Glutamatergic neuron (in vitro differentiated cells): ENCODE measurements around the gene BAG3. TPM values are rescaled to one million over a fixed set of nuclear protein-coding genes. Genes with fewer than 3 reads are reported as not detected.
"Not testable (repeated sequence)": the region's sequence is repeated elsewhere in the genome, so short reads cannot be mapped to it uniquely, and the experiment has no call there.

ENCODE experiments used
- DNase-seq: peaks from one replicate; pipeline ENCODE4 v3.0.0; 2022
- H3K27ac Mint-ChIP-seq: one replicate; pipeline ENCODE4 v1.8.0; 2020; ENCODE audit warnings: mild to moderate bottlenecking, mixed read lengths, inconsistent platforms; ENCODE audit not compliant: unreplicated experiment
- H3K27me3 Mint-ChIP-seq: one replicate; pipeline ENCODE4 v1.8.0; 2020; ENCODE audit warnings: mild to moderate bottlenecking, moderate library complexity, mixed read lengths, inconsistent platforms; ENCODE audit not compliant: unreplicated experiment
- H3K36me3 Mint-ChIP-seq: one replicate; pipeline ENCODE4 v1.8.0; 2020; ENCODE audit warnings: mild to moderate bottlenecking, mixed read lengths, inconsistent platforms; ENCODE audit not compliant: unreplicated experiment
- H3K4me1 Mint-ChIP-seq: one replicate; pipeline ENCODE4 v1.8.0; 2020; ENCODE audit warnings: mild to moderate bottlenecking, low read depth, mixed read lengths, inconsistent platforms; ENCODE audit not compliant: unreplicated experiment
- H3K4me3 Mint-ChIP-seq: one replicate; pipeline ENCODE4 v1.8.0; 2020; ENCODE audit warnings: mild to moderate bottlenecking, mixed read lengths, inconsistent platforms; ENCODE audit not compliant: unreplicated experiment
- H3K9me3 Mint-ChIP-seq: one replicate; pipeline ENCODE4 v1.8.0; 2020; ENCODE audit warnings: mild to moderate bottlenecking, moderate library complexity, mixed read lengths, inconsistent platforms; ENCODE audit not compliant: unreplicated experiment
- CTCF ChIP-seq: fragments of 200-600 bp; sonication (generic); IDR thresholded peaks from one replicate; pipeline ENCODE4 v1.5.0; 2021; ENCODE audit not compliant: partially characterized antibody, unreplicated experiment
- total RNA-seq: library from RNA; stranded (reverse); fragmentation: NEBNext Ultra II Directional; extraction: Animal tissue kit (Norgen Biotek cat#: 25700); gene quantifications from one replicate; pipeline ENCODE4 v1.2.1, GENCODE V29; 2021; ENCODE audit not compliant: unreplicated experiment

The BAG3 gene
- total RNA-seq, 1 donor from 2014 or later = 15.7 TPM

GRCh38 chr10:119657725-119658124, 6.5 kb downstream of the BAG3 start:
- Mint-ChIP-seq H3K27me3 (no peaks in the 10 kb centered on the region), H3K4me3 (no peak overlapping the region), H3K27ac (no peak overlapping the region), H3K36me3 (no peaks in the 10 kb centered on the region), H3K9me3 (no peaks in the 10 kb centered on the region), H3K4me1 (peaks cover 36% of the 10 kb centered on the region)
- TF ChIP-seq CTCF = no peak
- DNase-seq = no peak

GRCh38 chr10:119658274-119658673, 7.1 kb downstream of the BAG3 start:
- Mint-ChIP-seq H3K9me3 (peaks cover 2% of the 10 kb centered on the region), H3K4me3 (no peak overlapping the region), H3K36me3 (no peaks in the 10 kb centered on the region), H3K4me1 (peaks cover 34% of the 10 kb centered on the region), H3K27me3 (no peaks in the 10 kb centered on the region), H3K27ac (peak overlapping the region; percentile 70)
- no peak for TF ChIP-seq CTCF
- peak; percentile 44 for DNase-seq

- DNase-seq = no peak
- Mint-ChIP-seq H3K36me3 (no peaks in the 10 kb centered on the region), H3K27me3 (no peaks in the 10 kb centered on the region), H3K27ac (no peak overlapping the region), H3K4me1 (peaks cover 22% of the 10 kb centered on the region), H3K4me3 (peak overlapping the region; percentile 46), H3K9me3 (peaks cover 4% of the 10 kb centered on the region)
- TF ChIP-seq CTCF = no peak
These were observed 8.8 kb downstream of the BAG3 start for GRCh38 chr10:119659951-119660350.

GRCh38 chr10:119662076-119662605, 11.0 kb downstream of the BAG3 start:
- not testable (repeated sequence) for H3K27ac Mint-ChIP-seq, H3K27me3 Mint-ChIP-seq, H3K4me3 Mint-ChIP-seq, H3K9me3 Mint-ChIP-seq, H3K36me3 Mint-ChIP-seq, DNase-seq
- peaks cover 13% of the 10 kb centered on the region for H3K4me1 Mint-ChIP-seq

GRCh38 chr10:119663866-119664698, 12.9 kb downstream of the BAG3 start:
- Mint-ChIP-seq H3K27me3 (peaks cover 12% of the 10 kb centered on the region), H3K36me3 (no peaks in the 10 kb centered on the region), H3K9me3 (peaks cover 10% of the 10 kb centered on the region), H3K27ac (no peak overlapping the region), H3K4me3 (no peak overlapping the region), H3K4me1 (peaks cover 24% of the 10 kb centered on the region)
- TF ChIP-seq CTCF = no peak
- DNase-seq = no peak
